Measurements from ENCODE around the gene FBXW7. TPM values are rescaled to one million over a fixed set of nuclear protein-coding genes. Genes with fewer than 3 reads are reported as not detected.

The FBXW7 gene
- polyA plus RNA-seq, 5 donors: 22.3 to 41.8 (median 34.1) TPM

DNA sequence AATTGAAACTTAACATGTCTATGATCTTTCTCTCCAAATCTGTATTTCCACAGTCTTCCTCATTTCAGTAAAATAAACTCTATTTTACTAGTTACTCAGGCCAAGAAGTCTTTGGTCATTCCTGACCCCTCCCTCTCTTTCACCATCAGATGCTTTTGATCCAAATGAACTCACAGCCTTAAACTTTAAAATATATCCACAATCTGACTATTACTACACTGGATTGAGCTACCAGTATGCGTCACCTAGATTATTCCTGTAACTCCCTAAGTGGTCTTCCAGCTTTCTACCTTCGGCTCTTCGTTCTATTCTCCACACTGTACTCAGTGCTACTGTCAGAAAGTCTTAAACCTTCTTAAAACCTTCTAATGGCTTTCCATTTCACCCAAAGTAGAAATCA is 195.1 kb downstream of the FBXW7 start:
- DNase-seq: no peak

GRCh38 chr4:152339576-152339975 is 196.3 kb downstream of the FBXW7 start:
- no peak for DNase-seq

DNA sequence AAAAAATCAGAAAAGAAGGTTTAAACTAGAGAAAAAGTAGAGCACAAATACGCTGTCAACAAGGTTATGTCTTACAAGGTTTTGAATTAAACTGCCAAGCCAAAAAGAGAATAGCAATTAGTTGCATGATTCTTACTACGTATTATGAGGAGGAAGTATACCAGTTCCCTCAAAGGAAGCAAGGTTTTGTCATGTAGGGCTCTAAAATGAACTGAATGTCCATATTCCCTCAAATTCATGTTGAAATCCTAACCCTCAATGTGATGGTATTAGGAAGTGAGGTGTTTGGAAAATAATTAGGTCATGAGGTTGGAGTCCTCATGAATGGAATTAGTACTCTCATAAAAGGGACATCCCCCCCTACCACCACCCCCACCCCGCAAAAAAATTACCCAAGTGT is 201.0 kb downstream of the FBXW7 start:
- no peak for DNase-seq

GRCh38 chr4:152331042-152331441 is 204.8 kb downstream of the FBXW7 start:
- no peak for DNase-seq

DNA sequence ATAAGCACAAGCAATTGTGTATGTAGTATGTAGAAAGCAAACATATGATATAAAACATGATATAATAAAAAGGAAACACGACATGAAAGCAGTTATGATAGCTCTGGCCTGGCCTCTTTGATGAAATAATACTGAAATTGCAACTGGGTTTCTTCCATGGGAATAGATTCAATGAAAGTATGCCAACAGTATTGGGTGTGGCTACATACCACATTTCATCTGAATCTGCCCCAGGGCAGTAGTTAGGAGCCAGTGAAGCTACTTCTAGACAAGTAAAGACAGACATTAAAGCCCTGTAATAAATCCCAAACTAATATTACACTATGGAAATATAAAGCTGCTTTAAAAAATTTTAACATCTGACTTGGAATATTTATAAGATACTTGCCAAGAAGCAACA is 207.3 kb downstream of the FBXW7 start:
- no peak for DNase-seq

DNA sequence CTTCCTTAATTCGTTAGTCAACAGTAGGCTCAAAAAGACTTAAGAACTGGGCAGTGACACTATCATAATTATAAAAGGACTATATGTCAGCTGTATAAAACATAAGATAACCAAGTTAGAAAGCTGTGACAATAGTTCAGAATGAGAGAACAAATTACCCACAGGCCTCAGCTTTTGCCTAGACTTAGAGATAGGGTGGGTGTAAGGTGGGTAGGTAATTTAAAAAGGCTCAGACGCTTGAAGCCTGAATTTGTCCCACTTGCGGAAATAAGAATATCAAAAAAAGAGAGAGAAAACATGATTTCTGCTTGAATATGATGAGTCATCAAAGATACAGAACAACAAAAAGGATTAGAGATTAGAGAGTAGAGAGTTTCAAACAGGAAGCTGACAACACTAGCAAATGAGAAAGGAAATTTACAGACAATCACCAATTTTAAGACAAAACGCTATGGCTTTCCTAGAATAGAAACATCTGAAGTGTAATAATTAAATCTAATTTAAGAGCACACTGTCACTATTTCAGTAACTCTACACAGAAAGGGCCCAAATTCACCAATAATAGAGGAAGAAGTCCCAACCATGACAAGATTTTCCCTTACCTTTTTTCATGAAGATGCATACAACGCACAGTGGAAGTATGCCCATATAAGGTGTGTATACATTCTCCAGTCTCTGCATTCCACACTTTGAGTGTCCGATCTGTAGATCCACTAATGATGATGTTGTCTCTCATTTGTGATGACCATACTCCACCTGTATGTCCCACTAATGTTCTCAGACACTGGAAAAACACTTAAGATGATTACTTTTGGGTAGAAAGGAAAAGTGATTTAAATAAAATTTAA is 208.1 kb downstream of the FBXW7 start:
- DNase-seq: no peak

- DNase-seq: no peak
These were observed 210.1 kb downstream of the FBXW7 start for GRCh38 chr4:152325831-152326230.

DNA sequence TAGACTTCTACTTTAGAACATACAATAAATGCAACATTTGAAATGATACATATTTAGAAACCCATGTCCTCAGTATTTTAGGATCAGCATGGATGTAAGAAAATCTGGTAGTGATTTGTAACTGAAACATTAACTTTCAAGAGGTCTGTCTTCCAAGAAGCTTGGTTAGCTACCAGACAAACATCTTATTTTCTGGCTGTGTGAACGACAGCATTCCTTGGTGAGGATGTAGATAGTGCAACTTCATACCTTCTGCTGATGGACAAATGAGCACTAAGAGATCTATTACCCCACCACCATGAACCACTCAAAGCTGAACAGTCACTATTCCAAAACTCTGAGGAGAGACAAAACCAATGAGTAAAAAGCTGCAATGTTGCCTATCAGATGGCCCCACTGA is 212.7 kb downstream of the FBXW7 start:
- no peak for DNase-seq

GRCh38 chr4:152322656-152323055 is 213.2 kb downstream of the FBXW7 start:
- DNase-seq: no peak

GRCh38 chr4:152321923-152322322 is 214.0 kb downstream of the FBXW7 start:
- no peak for DNase-seq

DNA sequence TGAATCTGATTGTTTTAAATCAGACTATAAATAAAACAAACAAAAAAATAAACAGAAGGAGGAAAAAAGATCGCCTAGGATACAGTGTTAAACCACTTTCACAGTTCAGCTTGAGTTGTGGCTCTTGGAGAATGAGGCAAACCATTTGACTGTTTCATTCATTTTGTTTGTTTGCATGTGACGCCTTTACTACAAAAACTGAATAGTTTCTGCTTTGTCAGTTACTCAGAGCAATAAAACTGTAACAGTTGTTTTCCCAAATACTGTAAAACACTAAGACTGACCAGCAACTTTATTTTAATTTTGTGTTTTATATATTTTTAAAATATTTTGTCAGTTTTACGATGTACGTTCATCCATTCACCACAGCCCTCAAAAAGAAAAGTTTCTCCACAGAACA is 214.5 kb downstream of the FBXW7 start:
- DNase-seq: no peak

GRCh38 chr4:152316969-152317368 is 218.9 kb downstream of the FBXW7 start:
- DNase-seq: no peak

GRCh38 chr4:152310257-152310656 is 225.6 kb downstream of the FBXW7 start:
- no peak for DNase-seq

GRCh38 chr4:152309418-152309817 is 226.5 kb downstream of the FBXW7 start:
- no peak for DNase-seq

DNA sequence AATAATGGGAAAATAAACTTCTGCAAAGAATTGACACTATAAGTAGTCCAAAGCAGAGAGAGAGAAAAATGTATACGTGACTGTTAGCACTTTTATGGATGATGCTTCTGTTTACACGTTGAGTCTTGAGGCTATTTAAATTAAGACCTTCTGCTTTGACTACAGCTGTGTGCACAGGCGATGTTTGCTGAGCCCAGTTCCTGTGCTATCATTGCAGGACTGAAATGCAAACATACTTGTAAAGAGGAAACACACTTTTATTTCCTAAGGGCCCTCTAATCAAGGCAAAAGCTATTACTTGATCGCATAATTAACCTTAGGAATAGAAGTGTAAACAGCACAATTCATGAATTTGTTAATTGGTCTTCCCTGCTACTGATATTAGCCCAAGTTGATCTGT is 226.9 kb downstream of the FBXW7 start:
- DNase-seq: no peak

DNA sequence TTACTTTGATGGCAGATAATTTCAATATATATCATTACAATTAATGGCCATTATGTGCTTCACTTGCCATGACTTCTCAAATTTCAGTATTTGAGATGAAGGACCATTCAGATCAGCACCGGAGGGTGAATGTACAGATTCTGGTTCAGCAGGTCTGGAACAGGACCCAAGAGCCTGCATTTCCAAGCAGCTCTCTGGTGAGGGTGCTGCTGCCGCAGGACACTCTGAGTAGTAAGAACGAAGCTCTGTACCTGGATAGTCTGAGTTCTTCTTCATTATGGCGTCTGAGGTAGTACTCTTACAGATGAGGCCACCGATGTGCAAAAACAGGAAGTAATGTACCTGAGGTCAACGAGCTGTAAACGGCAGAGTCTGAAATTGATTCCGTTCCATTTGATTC is 228.2 kb downstream of the FBXW7 start:
- DNase-seq: no peak

DNA sequence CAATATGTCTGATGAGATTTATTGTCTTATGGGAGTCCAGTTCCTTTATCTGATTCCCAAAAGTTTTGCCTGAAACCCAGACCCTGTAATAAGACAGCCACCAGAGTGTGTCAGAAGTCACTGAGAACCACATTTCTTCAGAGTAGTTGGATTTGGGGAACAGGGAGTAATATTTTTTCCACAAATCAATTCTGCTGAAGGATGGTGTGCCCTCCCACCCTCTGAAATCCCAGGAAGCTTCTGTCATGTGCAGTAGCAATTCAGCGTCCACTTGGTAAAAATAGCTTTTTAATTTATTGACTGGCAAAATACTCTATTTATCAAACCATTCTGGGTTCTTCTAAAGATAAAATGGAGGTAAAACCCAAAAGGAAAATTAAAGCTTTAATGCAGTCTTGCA is 229.4 kb downstream of the FBXW7 start:
- no peak for DNase-seq

GRCh38 chr4:152304220-152304619 is 231.7 kb downstream of the FBXW7 start:
- DNase-seq: no peak

DNA sequence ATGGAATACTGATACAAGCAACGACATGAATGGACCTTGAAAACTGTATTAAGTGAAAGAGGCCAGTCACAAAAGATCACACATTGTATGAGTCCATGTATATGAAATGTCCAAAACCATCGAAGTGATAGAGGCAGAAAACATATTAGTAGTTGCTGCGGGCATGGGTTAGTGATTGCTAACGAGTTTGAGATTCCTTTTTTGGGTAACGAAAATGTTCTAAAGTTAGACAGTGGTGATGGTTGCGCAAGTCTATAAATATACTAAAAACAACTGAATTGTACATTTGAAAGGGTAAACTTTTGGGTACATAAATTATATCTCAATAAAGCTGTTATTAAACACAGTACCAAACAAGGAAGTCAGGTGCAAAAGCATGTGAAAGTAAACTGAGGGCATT is 234.5 kb downstream of the FBXW7 start:
- no peak for DNase-seq

DNA sequence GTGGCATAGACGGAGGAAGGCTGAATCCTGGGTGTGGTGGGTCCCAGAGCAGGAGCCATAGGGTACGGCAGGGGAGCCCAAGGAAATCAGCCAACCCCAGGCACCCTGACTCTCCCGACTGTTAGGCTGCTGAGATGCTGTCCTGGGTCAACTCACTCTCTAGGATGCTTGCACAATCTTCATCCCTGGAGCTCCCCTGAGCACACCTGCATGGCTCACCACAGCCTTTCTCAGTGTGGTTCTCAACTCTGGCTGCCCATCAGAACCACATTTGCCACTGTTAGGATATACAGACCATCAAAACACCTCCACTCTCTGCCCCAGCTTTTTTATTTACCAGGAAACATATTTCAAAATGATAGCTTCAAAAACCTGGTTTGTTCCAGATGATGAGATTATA is 236.3 kb downstream of the FBXW7 start:
- DNase-seq: no peak

DNA sequence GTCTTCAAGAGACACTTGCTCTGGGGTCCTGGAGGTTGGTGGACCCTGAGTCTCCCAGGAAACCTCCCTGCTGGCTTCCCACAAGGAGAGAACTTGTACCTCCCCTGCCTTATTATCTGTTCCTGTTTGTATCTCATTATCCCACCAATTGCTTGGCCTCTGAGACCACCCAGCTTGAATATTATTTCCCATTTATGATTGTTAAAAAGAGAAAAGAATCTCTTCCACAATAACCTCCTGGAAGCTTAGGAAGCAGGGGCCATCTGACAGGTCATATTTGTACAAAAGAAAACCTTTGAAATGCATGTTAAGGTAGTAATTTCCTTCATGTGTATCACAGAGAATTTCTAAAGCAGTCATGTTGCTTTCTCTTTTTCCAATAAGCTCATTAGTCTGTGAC is 239.5 kb downstream of the FBXW7 start:
- DNase-seq: no peak

GRCh38 chr4:152294765-152295164 is 241.1 kb downstream of the FBXW7 start:
- DNase-seq: no peak

DNA sequence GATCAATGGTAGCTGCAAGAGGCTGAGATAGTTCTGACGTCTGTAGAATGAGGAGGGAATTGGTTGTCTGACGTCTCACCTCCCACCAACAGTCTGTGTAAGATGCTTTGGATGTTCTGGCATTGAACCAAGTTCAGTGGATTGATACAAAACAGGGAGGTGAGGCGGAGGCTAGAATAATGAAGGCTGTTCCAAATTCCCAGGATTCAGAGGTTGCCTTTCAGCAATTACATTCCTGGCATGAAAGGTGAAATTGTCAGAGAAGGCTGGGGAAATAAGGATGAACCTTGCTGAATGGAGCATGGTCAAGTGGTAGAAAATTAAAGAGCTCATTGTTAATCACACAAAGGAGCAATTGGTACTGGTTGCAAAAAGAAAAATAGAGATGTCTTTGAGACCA is 241.6 kb downstream of the FBXW7 start:
- DNase-seq: no peak

- DNase-seq: no peak
These were observed 242.4 kb downstream of the FBXW7 start for GRCh38 chr4:152293527-152293926.
